Heart left ventricle (tissue), 16 donors: ENCODE data around the gene JAK3. TPM values are rescaled to one million over a fixed set of nuclear protein-coding genes. Genes with fewer than 3 reads are reported as not detected.

Experiments
- ATAC-seq, 4 donors: fragments of 200-7000 bp; cut with Tn5 transposase; one replicate each; pipeline ENCODE4 v1.9.1; 2020 to 2022; ENCODE audit warnings: moderate library complexity in 4 of 4, mild to moderate bottlenecking in 3 of 4, moderate number of reproducible peaks in 1 of 4
- DNase-seq, 5 donors: peaks; one replicate each; pipeline ENCODE4 v3.0.0-alpha.2; 2020
- H3K27ac ChIP-seq, 12 donors: fragments of 200-600 bp; sonication (generic) in 4 of 12; one replicate each; pipeline versions ENCODE4 v1.5.0 to v1.8.0; 2016 to 2022; ENCODE audit warnings: mild to moderate bottlenecking in 2 of 12
- H3K27me3 ChIP-seq, 9 donors: fragments of 200-600 bp; sonication (generic) in 2 of 9; one replicate each; pipeline versions ENCODE4 v1.5.1 to v1.8.0; 2016 to 2022; ENCODE audit warnings: mild to moderate bottlenecking in 3 of 9
- H3K36me3 ChIP-seq, 9 donors: fragments of 200-600 bp; sonication (generic) in 2 of 9; one replicate each; pipeline versions ENCODE4 v1.5.0 to v1.8.0; 2018 to 2022; ENCODE audit warnings: mild to moderate bottlenecking in 2 of 9
- H3K4me1 ChIP-seq, 12 donors: fragments of 200-600 bp; sonication (generic) in 4 of 12; one replicate each; pipeline versions ENCODE4 v1.5.0 to v1.8.0; 2016 to 2022; ENCODE audit warnings: mild to moderate bottlenecking in 3 of 12
- H3K4me3 ChIP-seq, 12 donors: fragments of 200-600 bp; sonication (generic) in 4 of 12; one replicate each; pipeline versions ENCODE4 v1.5.0 to v1.8.0; 2017 to 2022; ENCODE audit warnings: mild to moderate bottlenecking in 9 of 12, moderate library complexity in 4 of 12
- H3K9me3 ChIP-seq, 12 donors: fragments of 200-600 bp; sonication (generic) in 4 of 12; one replicate each; pipeline versions ENCODE4 v1.5.0 to v1.8.0; 2016 to 2022; ENCODE audit warnings: mild to moderate bottlenecking in 1 of 12
- POLR2A ChIP-seq, 2 donors: fragments of 450-650 bp; IDR thresholded peaks; one replicate each; pipeline ENCODE4 v1.6.1; 2017; ENCODE audit warnings: antibody characterized with exemption in 2 of 2, mild to moderate bottlenecking in 2 of 2, moderate library complexity in 2 of 2
- WGBS, 4 donors: extraction: QIAGEN DNeasy Blood & Tissue Kit in 2 of 4; methylation state at CpG; one replicate each; pipeline versions ENCODE4 v1.1.5 to v1.1.7; 2013 to 2018; 5-methylcytosine and 5-hydroxymethylcytosine counted together
- intact Hi-C, 10 donors: fragments of 100-400 bp; cut with DNase I; formaldehyde crosslinking; loops; one replicate each; pipeline versions ENCODE4 v1.11.1 to v1.14.2; 2022
- polyA plus RNA-seq, 2 donors: library from polyadenylated mRNA; stranded (reverse); fragments of 200-250 nt; gene quantifications; one replicate each; pipeline ENCODE4 v1.2.3, GENCODE V29; 2013
- total RNA-seq, 9 donors: library from RNA; depleted of rRNA in 2 of 9; stranded (reverse); fragments of >200 nt in 2 of 9; fragmentation: NEBNext Ultra II Directional in 3 of 9; extraction: Animal tissue kit (Norgen Biotek cat#: 25700) in 3 of 9; gene quantifications; one replicate each; pipeline versions ENCODE4 v1.1.0 to v1.2.4, GENCODE V29; 2016 to 2023
- TF ChIP-seq, protein P1 (sequence below), 12 donors: fragments of 200-600 bp; sonication (generic) in 4 of 12; IDR thresholded peaks; one replicate each; pipeline versions ENCODE4 v1.5.0 to v1.8.0; 2018 to 2022; ENCODE audit warnings: antibody characterized with exemption in 12 of 12, mild to moderate bottlenecking in 5 of 12
- donor health status: ischemic (EF 13 %, LVEDD 7.1; RV severe dilation, severe dysfunction).
- donor health status: healthy with polysubstance abuse.
- donor health status: DM: no; HTN: yes; CAD: no.
- donor health status: DM: no; HTN: no; CAD: no.
- donor health status: ischemic (EF 25% LVEDD 6.9; RV normal size, moderate dysfunction).
- donor health status: ischemic (EF 25% LVEDD 5.7; RV mildly dilated, moderate dysfunction).
- donor health status: healthy.
- donor health status: DM: yes; HTN: yes; CAD: no.
- donor health status: ischemic (EF 35%, LVEDD 5.7; RV mildly dilated, moderate dysfunction).
- donor health status: nonischemic (EF 11% LVEDD 7.7; RV severe dilation, severe dysfunction).
- donor health status: DM: yes; HTN: yes; CAD: no.
- donor health status: PGD.
- donor health status: ischemic (EF 29% LVEDD 5.4; RV normal size, mild dysfunction).
- donor health status: nonischemic (EF 23%, LVEDD 6.1; RV moderate dilation, normal function).

Gene JAK3
- total and polyA plus RNA-seq, 11 donors: 0.77 to 29.2 (median 1.8) TPM

DNA sequence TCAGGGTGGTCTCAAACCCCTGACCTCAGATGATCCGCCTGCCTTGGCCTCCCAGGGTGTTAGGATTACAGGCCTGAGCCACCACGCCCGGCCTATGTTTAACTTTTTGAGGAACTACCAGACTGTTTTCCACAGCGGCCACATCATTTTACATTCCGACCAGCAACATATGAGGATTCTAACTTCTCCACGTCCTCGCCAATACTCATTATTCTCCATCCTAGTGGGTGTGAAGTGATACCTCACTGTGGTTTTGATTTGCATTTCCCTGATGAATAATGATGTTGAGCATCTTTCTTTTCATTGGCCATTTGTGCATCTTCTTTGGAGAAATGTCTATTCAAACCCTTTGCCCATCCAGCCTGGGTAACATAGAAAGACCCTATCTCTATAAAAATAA, 38.7 kb upstream of the JAK3 start:
- DNase-seq (no peak), ATAC-seq (no peak)
- intact Hi-C loops: loop anchor here in 1 of 10 donors (10.0 kb wide), 1 partner anchor 98 kb away; no protein-coding TSS in a partner anchor
- Histone ChIP-seq H3K36me3 (no peaks in the 10 kb centered on the region), H3K27ac (no peak overlapping the region), H3K4me3 (no peak overlapping the region), H3K4me1 (no peaks in the 10 kb centered on the region), H3K9me3 (no peaks in the 10 kb centered on the region), H3K27me3 (peaks cover 0 to 36% (median 0%) of the 10 kb centered on the region in 9 donors)
- TF ChIP-seq, protein P1, sequence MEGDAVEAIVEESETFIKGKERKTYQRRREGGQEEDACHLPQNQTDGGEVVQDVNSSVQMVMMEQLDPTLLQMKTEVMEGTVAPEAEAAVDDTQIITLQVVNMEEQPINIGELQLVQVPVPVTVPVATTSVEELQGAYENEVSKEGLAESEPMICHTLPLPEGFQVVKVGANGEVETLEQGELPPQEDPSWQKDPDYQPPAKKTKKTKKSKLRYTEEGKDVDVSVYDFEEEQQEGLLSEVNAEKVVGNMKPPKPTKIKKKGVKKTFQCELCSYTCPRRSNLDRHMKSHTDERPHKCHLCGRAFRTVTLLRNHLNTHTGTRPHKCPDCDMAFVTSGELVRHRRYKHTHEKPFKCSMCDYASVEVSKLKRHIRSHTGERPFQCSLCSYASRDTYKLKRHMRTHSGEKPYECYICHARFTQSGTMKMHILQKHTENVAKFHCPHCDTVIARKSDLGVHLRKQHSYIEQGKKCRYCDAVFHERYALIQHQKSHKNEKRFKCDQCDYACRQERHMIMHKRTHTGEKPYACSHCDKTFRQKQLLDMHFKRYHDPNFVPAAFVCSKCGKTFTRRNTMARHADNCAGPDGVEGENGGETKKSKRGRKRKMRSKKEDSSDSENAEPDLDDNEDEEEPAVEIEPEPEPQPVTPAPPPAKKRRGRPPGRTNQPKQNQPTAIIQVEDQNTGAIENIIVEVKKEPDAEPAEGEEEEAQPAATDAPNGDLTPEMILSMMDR (IDR thresholded peaks at IDR 0.05): no peak
- TF ChIP-seq POLR2A (IDR thresholded peaks at IDR 0.05): no peak
- WGBS, 4 donors: 73 to 82% (median 78%) methylated on average over 7 of the region's 7 CpGs

DNA sequence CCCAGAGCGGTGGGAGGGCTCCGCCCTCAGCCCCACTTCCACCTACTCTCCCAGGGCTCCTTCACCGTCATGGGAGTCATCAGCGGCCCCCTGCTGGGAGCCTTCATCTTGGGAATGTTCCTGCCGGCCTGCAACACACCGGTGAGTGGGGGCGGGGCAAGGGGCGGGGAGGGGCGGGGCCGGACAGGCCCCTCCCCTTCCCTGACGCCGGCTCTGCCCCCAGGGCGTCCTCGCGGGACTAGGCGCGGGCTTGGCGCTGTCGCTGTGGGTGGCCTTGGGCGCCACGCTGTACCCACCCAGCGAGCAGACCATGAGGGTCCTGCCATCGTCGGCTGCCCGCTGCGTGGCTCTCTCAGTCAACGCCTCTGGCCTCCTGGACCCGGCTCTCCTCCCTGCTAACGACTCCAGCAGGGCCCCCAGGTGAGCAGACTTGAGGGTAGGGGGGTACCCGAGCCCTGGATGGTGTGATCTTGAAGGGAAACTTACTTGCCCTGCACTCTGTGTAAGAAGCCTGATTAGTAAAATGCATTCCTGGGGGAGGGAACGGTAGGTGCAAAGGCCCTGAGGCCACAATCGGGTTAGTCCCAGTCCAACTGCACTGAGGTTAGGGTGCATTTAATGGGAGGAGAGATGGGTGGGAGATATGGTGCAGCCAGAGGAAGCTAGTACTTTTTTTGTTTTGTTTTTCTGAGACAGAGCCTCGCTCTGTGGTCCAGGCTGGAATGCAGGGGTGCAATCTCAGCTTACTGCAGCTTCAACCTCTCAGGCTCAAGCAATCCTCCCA, 36.0 kb upstream of the JAK3 start:
- Histone ChIP-seq H3K4me3 (no peak overlapping the region), H3K4me1 (no peaks in the 10 kb centered on the region), H3K27me3 (peaks cover 0 to 32% (median 0%) of the 10 kb centered on the region in 9 donors), H3K9me3 (no peaks in the 10 kb centered on the region), H3K27ac (no peak overlapping the region), H3K36me3 (no peaks in the 10 kb centered on the region)
- DNase-seq (no peak), ATAC-seq (no peak)
- 68 to 74% (median 70%) methylated on average over 10 to 33 of the region's 33 CpGs for WGBS, 4 donors
- intact Hi-C loops: loop anchor here in 1 of 10 donors (10.0 kb wide), 1 partner anchor 101 kb away; no protein-coding TSS in a partner anchor
- TF ChIP-seq, protein P1 (IDR thresholded peaks at IDR 0.05): no peak
- TF ChIP-seq POLR2A (IDR thresholded peaks at IDR 0.05): no peak

DNA sequence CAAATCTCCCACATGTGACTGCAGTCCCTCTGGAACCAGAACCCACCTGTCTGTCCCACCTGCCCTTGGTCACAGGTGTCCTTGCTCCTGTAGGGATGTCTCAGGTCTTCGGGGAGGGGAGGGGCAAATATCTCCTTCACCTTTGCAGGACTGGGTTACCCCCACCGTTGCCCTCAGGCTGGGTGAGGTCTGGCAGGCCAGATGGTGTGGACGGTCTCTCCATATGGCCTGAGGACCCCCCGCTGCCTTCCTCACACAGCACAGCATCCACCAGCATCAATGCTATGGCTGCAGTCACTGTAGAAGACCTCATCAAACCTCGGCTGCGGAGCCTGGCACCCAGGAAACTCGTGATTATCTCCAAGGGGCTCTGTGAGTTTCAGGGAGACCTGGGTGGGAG, 33.9 kb upstream of the JAK3 start:
- H3K27ac ChIP-seq: no peak overlapping the region
- no peak for DNase-seq
- no peak overlapping the region for H3K4me3 ChIP-seq
- ATAC-seq: no peak
- TF ChIP-seq POLR2A (IDR thresholded peaks at IDR 0.05): no peak
- TF ChIP-seq, protein P1 (IDR thresholded peaks at IDR 0.05): no peak
- H3K27me3 ChIP-seq: peaks cover 0 to 29% (median 0%) of the 10 kb centered on the region in 9 donors
- 64 to 70% (median 66%) methylated on average over 7 of the region's 7 CpGs for WGBS, 4 donors
- intact Hi-C loops: loop anchor here in 1 of 10 donors (10.0 kb wide), 1 partner anchor 103 kb away; no protein-coding TSS in a partner anchor
- no peaks in the 10 kb centered on the region for H3K36me3 ChIP-seq
- H3K9me3 ChIP-seq: no peaks in the 10 kb centered on the region
- no peaks in the 10 kb centered on the region for H3K4me1 ChIP-seq

DNA sequence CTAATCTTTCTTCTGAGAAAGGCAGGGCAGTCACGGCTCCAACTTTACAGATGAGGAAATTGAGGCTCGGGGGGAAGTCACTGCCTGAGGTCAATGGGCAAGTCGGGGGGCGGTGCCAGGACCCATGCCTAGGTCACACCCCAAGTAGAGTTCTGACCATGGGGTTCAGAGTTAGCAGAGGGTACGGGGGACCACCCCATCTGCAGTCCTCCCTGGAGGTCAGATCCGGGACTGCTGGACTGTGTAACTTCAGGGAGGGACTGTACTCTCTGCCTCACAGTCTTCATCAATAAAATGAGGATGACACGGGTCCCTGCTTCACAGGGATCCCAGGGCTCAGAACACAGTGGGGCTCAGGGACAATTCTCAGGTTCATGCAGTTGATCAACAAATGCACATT, 31.7 kb upstream of the JAK3 start:
- no peaks in the 10 kb centered on the region for H3K4me1 ChIP-seq
- peaks cover 4 to 48% (median 10%) of the 10 kb centered on the region in 9 donors for H3K27me3 ChIP-seq

More for the DNA sequence above, 31.7 kb upstream of the JAK3 start:
- Histone ChIP-seq H3K4me3 (no peak overlapping the region), H3K9me3 (no peaks in the 10 kb centered on the region), H3K27ac (no peak overlapping the region), H3K36me3 (no peaks in the 10 kb centered on the region)
- DNase-seq: no peak
- WGBS, 4 donors: 75 to 78% (median 75%) methylated on average over 7 of the region's 7 CpGs
- no peak for ATAC-seq
- intact Hi-C loops: no loop called here
- TF ChIP-seq POLR2A (IDR thresholded peaks at IDR 0.05): no peak
- TF ChIP-seq, protein P1 (IDR thresholded peaks at IDR 0.05): no peak
